ENCODE measurements around the gene PANX2. TPM values are rescaled to one million over a fixed set of nuclear protein-coding genes. Genes with fewer than 3 reads are reported as not detected.

The PANX2 gene
- total RNA-seq, 6 experiments from 2014 or later = 3.9 to 12.3 (median 7.2) TPM

DNA sequence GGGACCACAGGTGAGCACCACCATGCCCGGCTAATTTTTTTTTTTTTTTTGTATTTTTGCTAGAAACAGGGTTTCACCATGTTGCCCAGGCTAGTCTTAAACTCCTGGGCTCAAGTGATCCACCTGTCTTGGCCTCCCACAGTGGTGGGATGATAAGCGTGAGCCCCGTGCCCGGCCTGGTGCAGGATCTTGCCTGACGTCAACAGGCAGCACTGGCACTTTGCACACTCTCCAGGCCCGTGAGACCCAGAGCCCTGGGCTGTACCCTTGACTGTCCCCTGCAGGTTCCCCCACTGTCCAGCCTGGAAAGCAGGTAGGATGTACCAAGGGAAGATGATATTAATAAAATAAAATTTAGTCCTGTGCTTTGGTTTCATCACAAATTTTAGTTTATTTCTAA, 29.1 kb upstream of the PANX2 start:
- peaks cover 0 to 37% (median 17%) of the 10 kb centered on the region in 4 donors for H3K4me1 ChIP-seq
- no peak for DNase-seq
- no peak for TF ChIP-seq POLR2A (IDR thresholded peaks at IDR 0.05)
- TF ChIP-seq, protein P1, sequence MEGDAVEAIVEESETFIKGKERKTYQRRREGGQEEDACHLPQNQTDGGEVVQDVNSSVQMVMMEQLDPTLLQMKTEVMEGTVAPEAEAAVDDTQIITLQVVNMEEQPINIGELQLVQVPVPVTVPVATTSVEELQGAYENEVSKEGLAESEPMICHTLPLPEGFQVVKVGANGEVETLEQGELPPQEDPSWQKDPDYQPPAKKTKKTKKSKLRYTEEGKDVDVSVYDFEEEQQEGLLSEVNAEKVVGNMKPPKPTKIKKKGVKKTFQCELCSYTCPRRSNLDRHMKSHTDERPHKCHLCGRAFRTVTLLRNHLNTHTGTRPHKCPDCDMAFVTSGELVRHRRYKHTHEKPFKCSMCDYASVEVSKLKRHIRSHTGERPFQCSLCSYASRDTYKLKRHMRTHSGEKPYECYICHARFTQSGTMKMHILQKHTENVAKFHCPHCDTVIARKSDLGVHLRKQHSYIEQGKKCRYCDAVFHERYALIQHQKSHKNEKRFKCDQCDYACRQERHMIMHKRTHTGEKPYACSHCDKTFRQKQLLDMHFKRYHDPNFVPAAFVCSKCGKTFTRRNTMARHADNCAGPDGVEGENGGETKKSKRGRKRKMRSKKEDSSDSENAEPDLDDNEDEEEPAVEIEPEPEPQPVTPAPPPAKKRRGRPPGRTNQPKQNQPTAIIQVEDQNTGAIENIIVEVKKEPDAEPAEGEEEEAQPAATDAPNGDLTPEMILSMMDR (IDR thresholded peaks at IDR 0.05) = no peak
- ATAC-seq = peak; percentile 35 to 57 (median 45)
- H3K27me3 ChIP-seq = no peaks in the 10 kb centered on the region
- no peak overlapping the region for H3K4me3 ChIP-seq
- no peaks in the 10 kb centered on the region for H3K9me3 ChIP-seq
- 61% methylated on average over 6 of the region's 6 CpGs for WGBS (ENCODE audit: insufficient coverage, low coverage, low lambda C conversion rate, missing lambda C conversion rate)
- H3K27ac ChIP-seq = no peak overlapping the region
- intact Hi-C loops (cut with DNase I) = no loop called here
- H3K36me3 ChIP-seq = no peaks in the 10 kb centered on the region

DNA sequence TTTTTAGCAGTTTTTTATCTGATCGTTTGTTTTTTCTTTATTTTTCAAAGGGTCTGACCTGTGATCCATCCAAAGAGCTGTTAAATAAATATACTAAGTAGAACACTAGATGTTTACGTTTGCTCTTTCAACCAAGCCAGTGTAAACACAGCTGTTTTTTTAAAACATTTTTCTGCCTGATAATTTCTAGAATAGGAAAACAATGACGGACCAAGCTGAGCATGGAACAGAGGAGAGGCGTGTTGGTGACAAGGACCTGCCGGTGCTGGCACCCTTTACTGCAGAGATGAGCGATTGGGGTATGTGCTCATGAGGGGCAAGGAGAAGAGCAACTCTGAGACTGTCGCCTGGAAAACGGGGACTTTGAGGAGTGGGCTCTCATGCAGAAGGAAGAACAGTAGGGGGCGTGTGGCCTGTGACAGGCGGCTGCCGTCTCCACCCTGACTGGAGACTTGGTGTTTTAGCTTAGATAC, 28.6 kb upstream of the PANX2 start:
- DNase-seq (no peak), ATAC-seq (peak; percentile 2 to 52 (median 19))
- no peak for TF ChIP-seq POLR2A (IDR thresholded peaks at IDR 0.05)
- TF ChIP-seq, protein P1 (IDR thresholded peaks at IDR 0.05) = no peak
- intact Hi-C loops (cut with DNase I) = no loop called here
- H3K9me3 ChIP-seq = no peaks in the 10 kb centered on the region
- H3K4me3 ChIP-seq = no peak overlapping the region
- H3K36me3 ChIP-seq = no peaks in the 10 kb centered on the region
- WGBS (ENCODE audit: insufficient coverage, low coverage, low lambda C conversion rate, missing lambda C conversion rate) = 15% methylated on average over 11 of the region's 11 CpGs
- H3K4me1 ChIP-seq = peaks cover 0 to 41% (median 18%) of the 10 kb centered on the region in 4 donors
- no peak overlapping the region for H3K27ac ChIP-seq
- H3K27me3 ChIP-seq = no peaks in the 10 kb centered on the region

- no peaks in the 10 kb centered on the region for H3K9me3 ChIP-seq
- H3K4me3 ChIP-seq = no peak overlapping the region
- ATAC-seq (no peak), DNase-seq (no peak)
- no peak for TF ChIP-seq POLR2A (IDR thresholded peaks at IDR 0.05)
- TF ChIP-seq, protein P1 (IDR thresholded peaks at IDR 0.05) = no peak
- WGBS (ENCODE audit: insufficient coverage, low coverage, low lambda C conversion rate, missing lambda C conversion rate) = 79% methylated on average over 7 of the region's 7 CpGs
- no peak overlapping the region for H3K27ac ChIP-seq
- H3K4me1 ChIP-seq = peaks cover 0 to 48% (median 22%) of the 10 kb centered on the region in 4 donors
- H3K27me3 ChIP-seq = no peaks in the 10 kb centered on the region
- H3K36me3 ChIP-seq = no peaks in the 10 kb centered on the region
- intact Hi-C loops (cut with DNase I) = no loop called here
Measured at GRCh38 chr22:50143096-50143495, 27.4 kb upstream of the PANX2 start.

DNA sequence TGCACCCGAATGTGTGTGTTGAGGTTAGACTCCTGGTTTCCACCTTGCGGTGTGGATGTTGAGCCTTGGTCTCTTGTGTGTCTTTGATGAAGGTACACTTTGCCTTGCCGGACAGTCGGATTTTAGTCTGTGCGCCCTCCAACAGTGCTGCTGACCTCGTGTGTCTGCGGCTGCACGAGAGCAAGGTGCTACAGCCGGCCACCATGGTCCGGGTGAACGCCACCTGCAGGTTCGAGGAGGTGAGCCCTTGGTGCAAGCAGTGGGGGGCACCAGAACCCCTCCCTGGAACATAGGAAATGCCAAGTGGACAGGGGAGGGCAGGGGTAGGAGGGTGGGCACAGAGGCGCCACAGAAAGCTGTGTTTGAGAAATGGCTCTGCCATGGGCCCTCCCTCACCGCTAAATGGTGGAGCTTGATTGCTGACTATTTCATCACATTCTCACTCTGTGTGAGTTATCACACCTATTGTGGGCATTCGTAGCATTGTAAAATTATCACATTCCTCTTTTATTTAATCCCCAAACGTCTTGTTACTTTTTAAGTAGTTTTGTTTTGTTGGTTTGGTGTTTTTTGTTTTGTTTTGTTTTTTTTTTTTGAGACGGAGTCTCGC, 26.4 kb upstream of the PANX2 start:
- DNase-seq = no peak
- Histone ChIP-seq H3K27me3 (no peaks in the 10 kb centered on the region), H3K27ac (no peak overlapping the region), H3K4me3 (no peak overlapping the region), H3K36me3 (no peaks in the 10 kb centered on the region), H3K4me1 (peaks cover 0 to 52% (median 22%) of the 10 kb centered on the region in 4 donors), H3K9me3 (no peaks in the 10 kb centered on the region)
- ATAC-seq = no peak
- TF ChIP-seq, protein P1 (IDR thresholded peaks at IDR 0.05) = no peak
- no peak for TF ChIP-seq POLR2A (IDR thresholded peaks at IDR 0.05)
- 81% methylated on average over 8 of the region's 18 CpGs for WGBS (ENCODE audit: insufficient coverage, low coverage, low lambda C conversion rate, missing lambda C conversion rate)
- intact Hi-C loops (cut with DNase I) = no loop called here
